Neural progenitor cell (in vitro differentiated cells): ENCODE results near the gene CDHR2. TPM values are rescaled to one million over a fixed set of nuclear protein-coding genes. Genes with fewer than 3 reads are reported as not detected.

Experiments
- DNase-seq: peaks from one replicate; pipeline ENCODE4 v3.0.0-alpha.2; 2016; ENCODE audit warnings: low spot score
- H2AFZ ChIP-seq: fragments of 200-600 bp; sonication (generic); replicated peaks from 2 replicates; pipeline ENCODE4 v1.6.1; 2016; ENCODE audit warnings: antibody characterized with exemption
- H3F3A ChIP-seq: fragments of 200-600 bp; sonication (generic); 2 replicates; pipeline ENCODE4 v1.6.1; 2016; ENCODE audit warnings: antibody characterized with exemption, low read depth
- H3K27ac ChIP-seq: fragments of 200-600 bp; sonication (generic); 2 replicates; pipeline ENCODE4 v1.5.1; 2016; ENCODE audit warnings: mild to moderate bottlenecking
- H3K27me3 ChIP-seq: fragments of 200-600 bp; sonication (generic); 2 replicates; pipeline ENCODE4 v1.6.1; 2016; ENCODE audit warnings: mild to moderate bottlenecking, moderate library complexity
- H3K36me3 ChIP-seq: fragments of 200-600 bp; sonication (generic); 2 replicates; pipeline ENCODE4 v1.5.1; 2016
- H3K4me1 ChIP-seq: fragments of 200-600 bp; sonication (generic); 2 replicates; pipeline ENCODE4 v1.6.1; 2016; ENCODE audit warnings: mixed run types
- H3K4me2 ChIP-seq: fragments of 200-600 bp; sonication (generic); 2 replicates; pipeline ENCODE4 v1.6.1; 2016
- H3K4me3 ChIP-seq: fragments of 200-600 bp; sonication (generic); 2 replicates; pipeline ENCODE4 v1.5.1; 2016
- H3K79me2 ChIP-seq: fragments of 200-600 bp; sonication (generic); 2 replicates; pipeline ENCODE4 v1.6.1; 2016; ENCODE audit warnings: low read depth
- H3K9ac ChIP-seq: fragments of 200-600 bp; sonication (generic); 2 replicates; pipeline ENCODE4 v1.6.1; 2016
- H3K9me3 ChIP-seq: fragments of 200-600 bp; sonication (generic); 2 replicates; pipeline ENCODE4 v1.5.1; 2016; ENCODE audit warnings: low read depth
- H4K20me1 ChIP-seq: fragments of 200-600 bp; sonication (generic); 2 replicates; pipeline ENCODE4 v1.6.1; 2016; ENCODE audit warnings: low read depth
- H3K27ac Mint-ChIP-seq: 3 replicates; pipeline ENCODE4 v1.8.0; 2021; ENCODE audit warnings: mixed read lengths
- H3K27me3 Mint-ChIP-seq: 2 replicates; pipeline ENCODE4 v1.8.0; 2022; ENCODE audit warnings: low read depth, mild to moderate bottlenecking, inconsistent platforms, moderate library complexity, mixed read lengths; ENCODE audit not compliant: insufficient read depth
- H3K36me3 Mint-ChIP-seq: 3 replicates; pipeline ENCODE4 v1.8.0; 2021; ENCODE audit warnings: mixed read lengths
- H3K4me1 Mint-ChIP-seq: 3 replicates; pipeline ENCODE4 v1.8.0; 2021; ENCODE audit warnings: mixed read lengths
- H3K4me3 Mint-ChIP-seq: 3 replicates; pipeline ENCODE4 v1.8.0; 2021; ENCODE audit warnings: mild to moderate bottlenecking, moderate library complexity, mixed read lengths
- H3K9me3 Mint-ChIP-seq: 3 replicates; pipeline ENCODE4 v1.8.0; 2020; ENCODE audit warnings: mixed read lengths
- EZH2 ChIP-seq: fragments of 200-600 bp; sonication (generic); IDR thresholded peaks from 2 replicates; pipeline ENCODE4 v1.6.1; 2017; ENCODE audit warnings: antibody characterized with exemption, mild to moderate bottlenecking, moderate library complexity
- EZH2phosphoT487 ChIP-seq: fragments of 200-600 bp; sonication (generic); IDR thresholded peaks from 2 replicates; pipeline ENCODE4 v1.6.1; 2017; ENCODE audit warnings: antibody characterized with exemption
- total RNA-seq: library from RNA; depleted of rRNA; stranded (reverse); fragments of >200 nt; gene quantifications from 2 replicates; pipeline ENCODE4 v1.2.3, GENCODE V29; 2015; ENCODE audit warnings: low replicate concordance
- TF ChIP-seq, protein P1 (sequence below): fragments of 200-600 bp; sonication (generic); IDR thresholded peaks from 2 replicates; pipeline ENCODE4 v1.5.1; 2017; ENCODE audit warnings: antibody characterized with exemption, mild to moderate bottlenecking

Gene CDHR2
- total RNA-seq, 1 donor from 2014 or later = not detected

DNA sequence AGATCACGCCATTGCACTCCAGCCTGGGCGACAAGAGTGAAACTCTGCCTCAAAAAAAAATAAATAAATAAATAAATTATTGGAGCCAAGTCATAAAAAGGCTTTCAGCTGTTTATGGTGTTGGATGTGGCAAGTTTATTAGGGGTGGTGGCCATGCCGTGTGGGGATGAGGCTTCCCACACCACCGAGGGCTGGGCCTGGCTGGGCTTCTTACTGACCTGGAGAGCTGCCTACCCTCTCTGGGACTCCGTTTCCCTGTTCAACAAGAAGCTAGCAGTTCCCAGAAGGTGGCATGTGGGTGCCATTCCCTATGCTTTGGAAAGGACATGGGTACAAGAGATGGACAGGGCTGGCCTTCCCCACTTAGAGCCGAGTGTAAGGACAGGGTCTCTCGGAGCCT is 38.3 kb downstream of the CDHR2 start:
- Histone ChIP-seq H4K20me1 (no peaks in the 10 kb centered on the region), H3K27me3 (no peaks in the 10 kb centered on the region), H3K4me1 (no peaks in the 10 kb centered on the region), H2AFZ (no peak overlapping the region), H3K4me3 (no peak overlapping the region), H3K9me3 (peaks cover 6% of the 10 kb centered on the region), H3K36me3 (no peaks in the 10 kb centered on the region), H3K27ac (no peak overlapping the region), H3K4me2 (no peak overlapping the region), H3K79me2 (no peaks in the 10 kb centered on the region), H3K9ac (no peak overlapping the region), H3F3A (peaks cover 4% of the 10 kb centered on the region)
- TF ChIP-seq, protein P1, sequence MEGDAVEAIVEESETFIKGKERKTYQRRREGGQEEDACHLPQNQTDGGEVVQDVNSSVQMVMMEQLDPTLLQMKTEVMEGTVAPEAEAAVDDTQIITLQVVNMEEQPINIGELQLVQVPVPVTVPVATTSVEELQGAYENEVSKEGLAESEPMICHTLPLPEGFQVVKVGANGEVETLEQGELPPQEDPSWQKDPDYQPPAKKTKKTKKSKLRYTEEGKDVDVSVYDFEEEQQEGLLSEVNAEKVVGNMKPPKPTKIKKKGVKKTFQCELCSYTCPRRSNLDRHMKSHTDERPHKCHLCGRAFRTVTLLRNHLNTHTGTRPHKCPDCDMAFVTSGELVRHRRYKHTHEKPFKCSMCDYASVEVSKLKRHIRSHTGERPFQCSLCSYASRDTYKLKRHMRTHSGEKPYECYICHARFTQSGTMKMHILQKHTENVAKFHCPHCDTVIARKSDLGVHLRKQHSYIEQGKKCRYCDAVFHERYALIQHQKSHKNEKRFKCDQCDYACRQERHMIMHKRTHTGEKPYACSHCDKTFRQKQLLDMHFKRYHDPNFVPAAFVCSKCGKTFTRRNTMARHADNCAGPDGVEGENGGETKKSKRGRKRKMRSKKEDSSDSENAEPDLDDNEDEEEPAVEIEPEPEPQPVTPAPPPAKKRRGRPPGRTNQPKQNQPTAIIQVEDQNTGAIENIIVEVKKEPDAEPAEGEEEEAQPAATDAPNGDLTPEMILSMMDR = no peak
- TF ChIP-seq EZH2 = no peak
- no peak for TF ChIP-seq EZH2phosphoT487
- Mint-ChIP-seq H3K4me1 (no peaks in the 10 kb centered on the region), H3K27me3 (peaks cover 13% of the 10 kb centered on the region), H3K4me3 (no peak overlapping the region), H3K27ac (no peak overlapping the region), H3K36me3 (peaks cover 2% of the 10 kb centered on the region), H3K9me3 (peaks cover 6% of the 10 kb centered on the region)
- DNase-seq = no peak

DNA sequence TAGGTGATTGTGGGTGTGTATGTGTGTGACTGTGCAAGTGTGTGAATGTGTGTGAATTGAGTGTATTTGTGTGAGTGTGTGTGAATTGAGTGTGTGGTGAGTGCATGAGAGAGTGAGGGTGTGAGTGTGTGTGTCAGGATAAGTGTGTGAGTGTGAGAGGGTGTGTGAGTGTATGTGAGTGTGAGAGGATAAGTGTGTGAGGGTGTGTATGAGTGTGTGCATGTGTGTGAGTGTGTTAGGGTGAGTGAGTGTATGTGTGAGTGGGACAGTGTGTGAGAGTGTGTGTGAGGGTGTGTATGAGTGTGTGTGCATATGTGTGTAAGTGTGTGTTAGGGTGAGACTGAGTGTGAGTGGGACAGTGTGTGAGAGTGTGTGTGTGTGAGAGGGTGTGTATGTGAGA is 39.2 kb downstream of the CDHR2 start:
- no peaks in the 10 kb centered on the region for H3K4me1 Mint-ChIP-seq
- peak overlapping the region; percentile 11 for H3K27ac Mint-ChIP-seq
- TF ChIP-seq EZH2 (no peak), EZH2phosphoT487 (no peak)
- TF ChIP-seq, protein P1 = no peak

DNA sequence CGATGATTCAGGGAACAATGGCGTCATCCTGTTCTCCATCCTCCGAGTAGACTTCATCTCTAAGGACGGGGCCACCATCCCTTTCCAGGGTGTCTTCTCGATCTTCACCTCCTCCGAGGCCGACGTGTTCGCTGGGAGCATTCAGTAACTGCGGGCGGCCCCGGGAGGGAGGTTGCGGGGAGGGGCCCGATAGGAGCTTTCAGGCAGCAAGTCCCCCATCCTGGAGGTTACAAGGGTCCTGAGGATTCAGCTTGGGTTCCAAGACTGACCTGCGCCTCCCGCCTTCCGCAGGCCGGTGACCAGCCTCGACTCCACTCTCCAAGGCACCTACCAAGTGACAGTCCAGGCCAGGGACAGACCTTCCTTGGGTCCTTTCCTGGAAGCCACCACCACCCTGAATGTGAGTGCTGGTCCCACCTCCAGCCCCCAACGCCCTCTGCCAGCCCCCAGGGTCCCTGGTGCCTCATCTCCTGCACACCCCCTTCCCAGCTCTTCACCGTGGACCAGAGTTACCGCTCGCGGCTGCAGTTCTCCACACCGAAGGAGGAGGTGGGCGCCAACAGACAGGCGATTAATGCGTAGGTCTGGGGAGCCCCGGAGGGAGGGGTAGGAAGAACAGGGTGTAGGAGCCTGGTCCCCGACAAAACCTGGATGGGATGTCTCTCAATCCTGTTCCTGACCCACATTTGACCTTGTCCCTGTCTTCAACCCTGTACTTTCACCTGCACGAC is 40.1 kb downstream of the CDHR2 start:
- H3K79me2 ChIP-seq = no peaks in the 10 kb centered on the region
- H3F3A ChIP-seq = peaks cover 4% of the 10 kb centered on the region
- TF ChIP-seq, protein P1 = no peak
- TF ChIP-seq EZH2phosphoT487 = no peak
- TF ChIP-seq EZH2 = no peak
- no peaks in the 10 kb centered on the region for H3K4me1 Mint-ChIP-seq
- peaks cover 4% of the 10 kb centered on the region for H3K36me3 Mint-ChIP-seq
- H3K4me1 ChIP-seq = no peaks in the 10 kb centered on the region
- peaks cover 14% of the 10 kb centered on the region for H3K27me3 Mint-ChIP-seq
- no peak overlapping the region for H3K27ac ChIP-seq
- H3K9ac ChIP-seq = no peak overlapping the region
- H4K20me1 ChIP-seq = no peaks in the 10 kb centered on the region
- peaks cover 6% of the 10 kb centered on the region for H3K9me3 ChIP-seq
- H3K36me3 ChIP-seq = no peaks in the 10 kb centered on the region
- no peak overlapping the region for H2AFZ ChIP-seq
- H3K4me3 ChIP-seq = no peak overlapping the region
- no peak overlapping the region for H3K4me2 ChIP-seq
- H3K4me3 Mint-ChIP-seq = no peak overlapping the region
- H3K9me3 Mint-ChIP-seq = peaks cover 4% of the 10 kb centered on the region
- H3K27me3 ChIP-seq = no peaks in the 10 kb centered on the region
- H3K27ac Mint-ChIP-seq = no peak overlapping the region
- no peak for DNase-seq

More for the DNA sequence above, 39.2 kb downstream of the CDHR2 start:
- H2AFZ ChIP-seq = no peak overlapping the region
- no peaks in the 10 kb centered on the region for H4K20me1 ChIP-seq
- Mint-ChIP-seq H3K9me3 (peaks cover 6% of the 10 kb centered on the region), H3K36me3 (peaks cover 4% of the 10 kb centered on the region), H3K4me3 (peak overlapping the region; percentile 2), H3K27me3 (peaks cover 12% of the 10 kb centered on the region)
- H3K4me1 ChIP-seq = no peaks in the 10 kb centered on the region
- no peaks in the 10 kb centered on the region for H3K27me3 ChIP-seq
- peaks cover 4% of the 10 kb centered on the region for H3F3A ChIP-seq
- DNase-seq = no peak
- no peak overlapping the region for H3K4me2 ChIP-seq
- no peak overlapping the region for H3K4me3 ChIP-seq
- H3K79me2 ChIP-seq = no peaks in the 10 kb centered on the region
- peaks cover 6% of the 10 kb centered on the region for H3K9me3 ChIP-seq
- H3K27ac ChIP-seq = no peak overlapping the region
- no peaks in the 10 kb centered on the region for H3K36me3 ChIP-seq
- H3K9ac ChIP-seq = no peak overlapping the region
